GM23248 (cell line): ENCODE measurements around the gene FAM83G. TPM values are rescaled to one million over a fixed set of nuclear protein-coding genes. Genes with fewer than 3 reads are reported as not detected.

Source experiments
- DNase-seq: peaks from one replicate; pipeline ENCODE4 v3.0.0-alpha.2; 2015
- H2AFZ ChIP-seq: fragments of 200-600 bp; sonication (generic); 2 replicates; pipeline ENCODE4 v1.6.1; 2016; ENCODE audit warnings: antibody characterized with exemption
- H3F3A ChIP-seq: fragments of 200-600 bp; sonication (generic); 2 replicates; pipeline ENCODE4 v1.6.1; 2016; ENCODE audit warnings: mild to moderate bottlenecking, antibody characterized with exemption, mixed run types; ENCODE audit not compliant: insufficient read depth
- H3K27ac ChIP-seq: fragments of 200-600 bp; sonication (generic); 2 replicates; pipeline ENCODE4 v1.5.1; 2016; ENCODE audit warnings: mild to moderate bottlenecking
- H3K27me3 ChIP-seq: fragments of 200-600 bp; sonication (generic); replicated peaks from 2 replicates; pipeline ENCODE4 v1.6.1; 2016; ENCODE audit warnings: mild to moderate bottlenecking; ENCODE audit not compliant: insufficient read depth
- H3K36me3 ChIP-seq: fragments of 200-600 bp; sonication (generic); 2 replicates; pipeline ENCODE4 v1.6.1; 2016; ENCODE audit warnings: low read depth, mild to moderate bottlenecking
- H3K4me1 ChIP-seq: fragments of 200-600 bp; sonication (generic); 2 replicates; pipeline ENCODE4 v1.6.1; 2016; ENCODE audit warnings: mild to moderate bottlenecking; ENCODE audit not compliant: insufficient read depth
- H3K4me2 ChIP-seq: fragments of 200-600 bp; sonication (generic); one replicate; pipeline ENCODE4 v1.6.1; 2016; ENCODE audit warnings: mild to moderate bottlenecking; ENCODE audit not compliant: unreplicated experiment
- H3K4me3 ChIP-seq: fragments of 200-600 bp; sonication (generic); 2 replicates; pipeline ENCODE4 v1.5.1; 2016; ENCODE audit warnings: mild to moderate bottlenecking
- H3K79me2 ChIP-seq: fragments of 200-600 bp; sonication (generic); 2 replicates; pipeline ENCODE4 v1.6.1; 2016; ENCODE audit warnings: mild to moderate bottlenecking; ENCODE audit not compliant: insufficient read depth
- H3K9ac ChIP-seq: fragments of 200-600 bp; sonication (generic); 2 replicates; pipeline ENCODE4 v1.6.1; 2016; ENCODE audit warnings: mild to moderate bottlenecking
- H3K9me2 ChIP-seq: fragments of 200-600 bp; sonication (generic); 2 replicates; pipeline ENCODE4 v1.6.1; 2016; ENCODE audit warnings: mixed run types, mild to moderate bottlenecking, moderate library complexity; ENCODE audit not compliant: insufficient read depth
- H3K9me3 ChIP-seq: fragments of 200-600 bp; sonication (generic); one replicate; pipeline ENCODE4 v1.6.1; 2017; ENCODE audit warnings: low read depth
- H4K20me1 ChIP-seq: fragments of 200-600 bp; sonication (generic); 2 replicates; pipeline ENCODE4 v1.6.0; 2016; ENCODE audit not compliant: insufficient read depth
- EZH2 ChIP-seq: fragments of 200-600 bp; sonication (generic); IDR thresholded peaks from 2 replicates; pipeline ENCODE4 v1.6.1; 2018; ENCODE audit warnings: antibody characterized with exemption, mild to moderate bottlenecking; ENCODE audit not compliant: insufficient read depth, poor library complexity, severe bottlenecking
- EZH2phosphoT487 ChIP-seq: fragments of 200-600 bp; sonication (generic); IDR thresholded peaks from 2 replicates; pipeline ENCODE4 v1.6.1; 2018; ENCODE audit warnings: antibody characterized with exemption, moderate library complexity, mild to moderate bottlenecking, low read depth; ENCODE audit not compliant: insufficient read depth
- WGBS, 2 experiments: methylation state at CpG; one replicate each; pipeline ENCODE4 v1.1.6; 2015 to 2017; ENCODE audit warnings: low lambda C conversion rate in 2 of 2, low coverage in 1 of 2; ENCODE audit errors: missing lambda C conversion rate in 2 of 2; 5-methylcytosine and 5-hydroxymethylcytosine counted together
- in situ Hi-C: fragments of 300-500 bp; cut with MboI; formaldehyde crosslinking; loops from 2 replicates; pipeline ENCODE4 v1.15.0; 2020
- polyA plus RNA-seq: library from polyadenylated mRNA; unstranded; fragments of >200 nt; fragmentation: Nextera tagmentation; extraction: Ambion mirVana; gene quantifications from 2 replicates; pipeline ENCODE4 v1.2.1, GENCODE V29; 2016
- total RNA-seq: library from RNA; depleted of rRNA; stranded (reverse); fragments of >200 nt; shearing (Covaris generic); gene quantifications from 2 replicates; pipeline ENCODE4 v1.2.3, GENCODE V29; 2014

FAM83G gene
- total and polyA plus RNA-seq, 2 experiments from 2014 or later = 8.9 to 26.2 TPM

GRCh38 chr17:19011581-19011980 is 7.0 kb upstream of the FAM83G start:
- Histone ChIP-seq H3K79me2 (no peaks in the 10 kb centered on the region), H2AFZ (no peak overlapping the region), H3K4me1 (0 out of 2 replicates have a peak, but pooled peaks cover 6% of the 10 kb centered on the region), H3K4me3 (no peak overlapping the region), H3K36me3 (no peaks in the 10 kb centered on the region), H3F3A (peaks cover 13% of the 10 kb centered on the region), H3K27ac (no peak overlapping the region), H3K9me2 (no peaks in the 10 kb centered on the region), H3K4me2 (no peak overlapping the region), H4K20me1 (no peaks in the 10 kb centered on the region), H3K9me3 (no peaks in the 10 kb centered on the region), H3K9ac (no peak overlapping the region), H3K27me3 (no peaks in the 10 kb centered on the region)
- WGBS, 2 experiments = 81 to 89% methylated on average over 3 to 6 of the region's 6 CpGs
- in situ Hi-C loops = no loop called here
- no peak for TF ChIP-seq EZH2phosphoT487
- no peak for TF ChIP-seq EZH2
- no peak for DNase-seq

- Histone ChIP-seq H3K36me3 (no peaks in the 10 kb centered on the region), H2AFZ (no peak overlapping the region), H3K4me2 (no peak overlapping the region), H3K27me3 (no peaks in the 10 kb centered on the region), H3K9me3 (no peaks in the 10 kb centered on the region), H3K4me1 (0 out of 2 replicates have a peak, but pooled peaks cover 6% of the 10 kb centered on the region), H3K9ac (no peak overlapping the region), H3K27ac (no peak overlapping the region), H3K79me2 (no peaks in the 10 kb centered on the region), H3F3A (peaks cover 19% of the 10 kb centered on the region), H3K4me3 (no peak overlapping the region), H3K9me2 (no peaks in the 10 kb centered on the region), H4K20me1 (no peaks in the 10 kb centered on the region)
- TF ChIP-seq EZH2 = no peak
- no peak for TF ChIP-seq EZH2phosphoT487
- WGBS, 2 experiments = 62 to 64% methylated on average over 11 of the region's 11 CpGs
- in situ Hi-C loops = no loop called here
- DNase-seq = peak; percentile 50
Observed at GRCh38 chr17:19010729-19011505, 6.4 kb upstream of the FAM83G start.

- Histone ChIP-seq H3K4me1 (0 out of 2 replicates have a peak, but pooled peaks cover 6% of the 10 kb centered on the region), H3K27me3 (no peaks in the 10 kb centered on the region), H2AFZ (no peak overlapping the region), H3K4me2 (no peak overlapping the region), H3K9ac (no peak overlapping the region), H3F3A (peaks cover 27% of the 10 kb centered on the region), H4K20me1 (no peaks in the 10 kb centered on the region), H3K27ac (no peak overlapping the region), H3K9me2 (no peaks in the 10 kb centered on the region), H3K36me3 (no peaks in the 10 kb centered on the region), H3K4me3 (no peak overlapping the region), H3K79me2 (no peaks in the 10 kb centered on the region), H3K9me3 (no peaks in the 10 kb centered on the region)
- in situ Hi-C loops = no loop called here
- TF ChIP-seq EZH2 (no peak), EZH2phosphoT487 (no peak)
- WGBS, 2 experiments = 93 to 98% methylated on average over 12 of the region's 12 CpGs
- DNase-seq = no peak
Observed at GRCh38 chr17:19009970-19010369, 5.4 kb upstream of the FAM83G start.

- no peaks in the 10 kb centered on the region for H3K27me3 ChIP-seq
- DNase-seq = no peak
- H4K20me1 ChIP-seq = no peaks in the 10 kb centered on the region
- no peaks in the 10 kb centered on the region for H3K9me2 ChIP-seq
- no peak overlapping the region for H3K4me3 ChIP-seq
- TF ChIP-seq EZH2 (no peak), EZH2phosphoT487 (no peak)
- H2AFZ ChIP-seq = no peak overlapping the region
- in situ Hi-C loops = no loop called here
- H3F3A ChIP-seq = peaks cover 28% of the 10 kb centered on the region
- peaks cover 24% of the 10 kb centered on the region for H3K4me1 ChIP-seq
- no peak overlapping the region for H3K4me2 ChIP-seq
- H3K9me3 ChIP-seq = no peaks in the 10 kb centered on the region
- no peak overlapping the region for H3K9ac ChIP-seq
- H3K79me2 ChIP-seq = peaks cover 23% of the 10 kb centered on the region
- H3K36me3 ChIP-seq = no peaks in the 10 kb centered on the region
- H3K27ac ChIP-seq = no peak overlapping the region
Observed at GRCh38 chr17:19006698-19007097, 2.1 kb upstream of the FAM83G start.
